IMR-90 (cell line): ENCODE results near the gene CALD1. TPM values are rescaled to one million over a fixed set of nuclear protein-coding genes. Genes with fewer than 3 reads are reported as not detected.
A peak's percentile ranks its signal among the peaks of the same experiment; 100 is the strongest.

Experiments used
- ATAC-seq: fragments of 200-7000 bp; cut with Tn5 transposase; 2 replicates; pipeline ENCODE4 v1.9.1; 2020; ENCODE audit warnings: low read depth, mild to moderate bottlenecking, moderate library complexity
- BruUV-seq: library from RNA; stranded (reverse); fragments of 400-500 nt; replicated peaks from 2 replicates; lab custom pipeline; 2021; lab: Mats Ljungman, UMichigan
- CTCF ChIA-PET: fragments of 300-600 bp; formaldehyde crosslinking; extraction: SDS; loops from one replicate; lab custom pipeline; 2021; ENCODE audit warnings: antibody characterized with exemption; lab: Yijun Ruan, JAX
- POLR2A ChIA-PET: fragments of 300-600 bp; sonication (Branson Sonifier 250); formaldehyde crosslinking; loops from one replicate; lab custom pipeline; 2022; ENCODE audit warnings: antibody characterized with exemption; ENCODE audit not compliant: unreplicated experiment; lab: Charles Lee
- DNase-seq: peaks from one replicate; pipeline ENCODE4 v3.0.0; 2013
- H2AFZ ChIP-seq: replicated peaks from 2 replicates; pipeline ENCODE3; 2013; ENCODE audit warnings: low read length, mild to moderate bottlenecking; ENCODE audit not compliant: poor library complexity
- H2AK5ac ChIP-seq: 2 replicates; pipeline ENCODE4 v1.6.1; 2013; ENCODE audit warnings: low read depth, low read length, inconsistent platforms
- H2AK9ac ChIP-seq: replicated peaks from 2 replicates; pipeline ENCODE3; 2013; ENCODE audit warnings: mild to moderate bottlenecking, low read depth, low read length, moderate library complexity; ENCODE audit not compliant: poor library complexity
- H2BK120ac ChIP-seq: 2 replicates; pipeline ENCODE4 v1.6.1; 2013; ENCODE audit warnings: low read depth, low read length, inconsistent platforms
- H2BK15ac ChIP-seq: 3 replicates; pipeline ENCODE4 v1.6.1; 2013; ENCODE audit warnings: low read depth, low read length, inconsistent platforms
- H2BK20ac ChIP-seq: 2 replicates; pipeline ENCODE4 v1.6.1; 2013; ENCODE audit warnings: low read depth, mild to moderate bottlenecking, inconsistent platforms, low read length, moderate library complexity
- H2BK5ac ChIP-seq: 2 replicates; pipeline ENCODE4 v1.6.1; 2013; ENCODE audit warnings: mild to moderate bottlenecking, low read depth, low read length, inconsistent platforms; ENCODE audit not compliant: poor library complexity, severe bottlenecking
- H3K14ac ChIP-seq: replicated peaks from 2 replicates; pipeline ENCODE4 v1.6.1; 2013; ENCODE audit warnings: low read depth, low read length, inconsistent platforms
- H3K18ac ChIP-seq: 2 replicates; pipeline ENCODE4 v1.6.1; 2013; ENCODE audit warnings: low read depth, low read length, control low read depth
- H3K23ac ChIP-seq: 2 replicates; pipeline ENCODE4 v1.6.1; 2013; ENCODE audit warnings: low read depth, low read length, inconsistent platforms
- H3K27ac ChIP-seq: 2 replicates; pipeline ENCODE4 v1.5.1; 2013; ENCODE audit warnings: mild to moderate bottlenecking, control low read depth, low read length; ENCODE audit not compliant: insufficient read depth
- H3K27me3 ChIP-seq: 2 replicates; pipeline ENCODE4 v1.6.1; 2013; ENCODE audit warnings: low read length; ENCODE audit not compliant: control insufficient read depth, insufficient read depth
- H3K36me3 ChIP-seq: 2 replicates; pipeline ENCODE4 v1.6.1; 2013; ENCODE audit warnings: low read length, mixed read lengths; ENCODE audit not compliant: control insufficient read depth, insufficient read depth
- H3K4ac ChIP-seq: 2 replicates; pipeline ENCODE4 v1.6.1; 2013; ENCODE audit warnings: low read depth, low read length, inconsistent platforms
- H3K4me1 ChIP-seq: 2 replicates; pipeline ENCODE4 v1.6.1; 2013; ENCODE audit warnings: low read length, mixed read lengths; ENCODE audit not compliant: control insufficient read depth, insufficient read depth
- H3K4me2 ChIP-seq: 2 replicates; pipeline ENCODE4 v1.6.1; 2013; ENCODE audit warnings: low read depth, mild to moderate bottlenecking, control low read depth, low read length, moderate library complexity
- H3K4me3 ChIP-seq: 2 replicates; pipeline ENCODE4 v1.5.1; 2013; ENCODE audit warnings: low read depth, mild to moderate bottlenecking, control low read depth, low read length, moderate library complexity; ENCODE audit not compliant: insufficient read depth
- H3K56ac ChIP-seq: 2 replicates; pipeline ENCODE4 v1.6.1; 2013; ENCODE audit warnings: low read length, inconsistent platforms; ENCODE audit not compliant: insufficient read depth; ENCODE audit errors: extremely low read depth
- H3K79me1 ChIP-seq, 2 experiments: 2 replicates each; pipeline ENCODE4 v1.6.1; 2013; ENCODE audit warnings: low read length in 2 of 2, inconsistent platforms in 1 of 2, low read depth in 1 of 2
- H3K9ac ChIP-seq: 2 replicates; pipeline ENCODE4 v1.6.1; 2013; ENCODE audit warnings: low read depth, low read length, control low read depth
- H3K9me1 ChIP-seq: 2 replicates; pipeline ENCODE4 v1.6.1; 2013; ENCODE audit warnings: low read length, inconsistent platforms; ENCODE audit not compliant: insufficient read depth
- H3K9me3 ChIP-seq: 2 replicates; pipeline ENCODE4 v1.6.1; 2013; ENCODE audit warnings: low read length; ENCODE audit not compliant: control insufficient read depth, insufficient read depth
- H4K20me1 ChIP-seq: 2 replicates; pipeline ENCODE4 v1.6.1; 2013; ENCODE audit warnings: low read length, inconsistent platforms; ENCODE audit not compliant: insufficient read depth
- H4K5ac ChIP-seq: 2 replicates; pipeline ENCODE4 v1.6.1; 2013; ENCODE audit warnings: mild to moderate bottlenecking, low read depth, low read length, control low read depth
- H4K8ac ChIP-seq, 2 experiments: 2 replicates each; pipeline ENCODE4 v1.6.1; 2013; ENCODE audit warnings: low read depth in 2 of 2, low read length in 2 of 2, control low read depth in 1 of 2, inconsistent platforms in 1 of 2
- H4K91ac ChIP-seq: 2 replicates; pipeline ENCODE4 v1.6.1; 2013; ENCODE audit warnings: low read depth, low read length, inconsistent platforms; ENCODE audit not compliant: insufficient read depth
- BHLHE40 ChIP-seq: fragments of 150-350 bp; IDR thresholded peaks from 2 replicates; pipeline ENCODE4 v1.6.1; 2016; ENCODE audit warnings: mild to moderate bottlenecking, low read depth, low read length
- CEBPB ChIP-seq: IDR thresholded peaks from 2 replicates; pipeline ENCODE4 v1.6.1; 2012; ENCODE audit warnings: low read depth, low read length, improper control_type of control experiment
- CHD1 ChIP-seq: IDR thresholded peaks from 2 replicates; pipeline ENCODE4 v1.6.1; 2012; ENCODE audit warnings: low read depth, low read length, improper control_type of control experiment
- CTCF ChIP-seq: conservative IDR thresholded peaks from 2 replicates; pipeline ENCODE4 v1.5.1; 2012; ENCODE audit warnings: mild to moderate bottlenecking, low read depth, low read length, improper control_type of control experiment
- ELK1 ChIP-seq: fragments of 150-350 bp; IDR thresholded peaks from 2 replicates; pipeline ENCODE4 v1.6.1; 2016; ENCODE audit warnings: low read depth, mild to moderate bottlenecking, low read length, moderate library complexity, borderline replicate concordance
- MAFK ChIP-seq: IDR thresholded peaks from 2 replicates; pipeline ENCODE4 v1.6.1; 2012; ENCODE audit warnings: low read depth, low read length, improper control_type of control experiment
- MAZ ChIP-seq: IDR thresholded peaks from 2 replicates; pipeline ENCODE4 v1.6.1; 2012; ENCODE audit warnings: low read depth, mild to moderate bottlenecking, low read length, improper control_type of control experiment, moderate library complexity, borderline replicate concordance
- MXI1 ChIP-seq: IDR thresholded peaks from 2 replicates; pipeline ENCODE4 v1.6.1; 2012; ENCODE audit warnings: low read depth, mild to moderate bottlenecking, low read length, moderate library complexity, borderline replicate concordance
- NFE2L2 ChIP-seq: fragments of 150-350 bp; IDR thresholded peaks from 2 replicates; pipeline ENCODE4 v1.6.1; 2016; ENCODE audit warnings: low read depth, mild to moderate bottlenecking, low read length
- POLR2A ChIP-seq: IDR thresholded peaks from 2 replicates; pipeline ENCODE4 v1.6.1; 2012; ENCODE audit warnings: mild to moderate bottlenecking, low read depth, low read length
- RAD21 ChIP-seq: IDR thresholded peaks from 2 replicates; pipeline ENCODE4 v1.6.1; 2012; ENCODE audit warnings: low read length, improper control_type of control experiment
- RCOR1 ChIP-seq: IDR thresholded peaks from 2 replicates; pipeline ENCODE4 v1.6.1; 2012; ENCODE audit warnings: mild to moderate bottlenecking, low read length, improper control_type of control experiment; ENCODE audit not compliant: insufficient replicate concordance
- RFX5 ChIP-seq: IDR thresholded peaks from 2 replicates; pipeline ENCODE4 v1.8.0; 2012; ENCODE audit warnings: low read depth, mild to moderate bottlenecking, low read length, moderate library complexity
- SMC3 ChIP-seq: fragments of 150-350 bp; IDR thresholded peaks from 2 replicates; pipeline ENCODE4 v1.6.1; 2016; ENCODE audit warnings: low read depth, mild to moderate bottlenecking, antibody characterized with exemption, low read length, moderate library complexity
- WGBS, 2 experiments: methylation state at CpG; one replicate each; pipeline versions ENCODE4 v1.1.5 to v1.1.7; 2013; ENCODE audit warnings: missing lambda C conversion rate in 2 of 2; ENCODE audit not compliant: insufficient read length in 1 of 2; ENCODE audit errors: extremely low coverage in 2 of 2; 5-methylcytosine and 5-hydroxymethylcytosine counted together
- dilution Hi-C: fragments of 300-500 bp; cut with HindIII; formaldehyde crosslinking; loops from one replicate; pipeline ENCODE4 v1.14.3; 2018; ENCODE audit warnings: low sequenced_read_pairs; ENCODE audit not compliant: unreplicated experiment
- in situ Hi-C: fragments of 300-500 bp; cut with MboI; formaldehyde crosslinking; loops from 3 replicates; pipeline ENCODE4 v1.14.3; 2019; ENCODE audit warnings: low sequenced_read_pairs, inconsistent platforms, mixed read lengths
- intact Hi-C: fragments of 100-400 bp; cut with micrococcal nuclease; formaldehyde crosslinking; loops from 2 replicates; pipeline ENCODE4 v1.10.0; 2022
- polyA plus RNA-seq, 3 experiments: library from polyadenylated mRNA; depleted of rRNA; stranded (reverse); fragments of >200 nt; gene quantifications; 2 replicates each; pipeline ENCODE4 v1.2.3, GENCODE V29; 2012; ENCODE audit warnings: low replicate concordance in 1 of 3
- total RNA-seq: library from RNA; depleted of rRNA; stranded (reverse); fragments of >200 nt; gene quantifications from 2 replicates; pipeline ENCODE4 v1.2.3, GENCODE V29; 2012

The CALD1 gene
- total and polyA plus RNA-seq, 2 of the 4 experiments (the other 2 are of a cell fraction) = 375 to 487 TPM

GRCh38 chr7:134938141-134938540 is 158.7 kb downstream of the CALD1 start:
- ChIA-PET POLR2A (no interaction called here), CTCF (no interaction called here)
- TF ChIP-seq POLR2A (no peak), CEBPB (no peak), MAFK (no peak), BHLHE40 (no peak), SMC3 (no peak), RCOR1 (no peak), RAD21 (no peak), MAZ (no peak), CTCF (no peak), MXI1 (no peak), RFX5 (no peak), NFE2L2 (no peak), CHD1 (no peak), ELK1 (no peak)
- no peak overlapping the region for H2AK5ac ChIP-seq
- no peak overlapping the region for H3K18ac ChIP-seq
- peaks cover 19% of the 10 kb centered on the region for H3K9me1 ChIP-seq
- no peak overlapping the region for H2AK9ac ChIP-seq
- no peak overlapping the region for H3K4me2 ChIP-seq
- BruUV-seq = no TSS peak
- ATAC-seq = no peak
- H3K23ac ChIP-seq = no peak overlapping the region
- H3K36me3 ChIP-seq = peaks cover 36% of the 10 kb centered on the region
- H4K5ac ChIP-seq = no peak overlapping the region
- H3K4me1 ChIP-seq = peaks cover 16% of the 10 kb centered on the region
- WGBS, 2 experiments = 92% methylated on average over 2 of the region's 4 CpGs; no CpG with 5 or more reads in 1 of the 2 experiments
- DNase-seq = no peak
- H3K79me1 ChIP-seq = peaks cover 39 to 78% of the 10 kb centered on the region in 2 experiments
- intact Hi-C loops (no loop called here), dilution Hi-C loops (no loop called here), in situ Hi-C loops (no loop called here)
- no peak overlapping the region for H2BK15ac ChIP-seq
- H3K9ac ChIP-seq = no peak overlapping the region
- no peak overlapping the region for H3K56ac ChIP-seq
- H3K14ac ChIP-seq = no peak overlapping the region
- no peak overlapping the region for H2AFZ ChIP-seq
- H4K20me1 ChIP-seq = peaks cover 12% of the 10 kb centered on the region; the same call in 1 of the 2 replicates
- H2BK5ac ChIP-seq = no peak overlapping the region
- H3K27me3 ChIP-seq = no peaks in the 10 kb centered on the region
- H3K4me3 ChIP-seq = no peak overlapping the region
- no peaks in the 10 kb centered on the region for H3K9me3 ChIP-seq
- peak overlapping the region; percentile 9; the same call in 1 of the 2 replicates for H3K27ac ChIP-seq
- H2BK20ac ChIP-seq = no peak overlapping the region
- no peak overlapping the region for H4K91ac ChIP-seq
- H3K4ac ChIP-seq = no peak overlapping the region
- H4K8ac ChIP-seq = no peak overlapping the region
- no peak overlapping the region for H2BK120ac ChIP-seq
